Measurements from ENCODE around the gene TRIM54.

The TRIM54 gene, protein sequence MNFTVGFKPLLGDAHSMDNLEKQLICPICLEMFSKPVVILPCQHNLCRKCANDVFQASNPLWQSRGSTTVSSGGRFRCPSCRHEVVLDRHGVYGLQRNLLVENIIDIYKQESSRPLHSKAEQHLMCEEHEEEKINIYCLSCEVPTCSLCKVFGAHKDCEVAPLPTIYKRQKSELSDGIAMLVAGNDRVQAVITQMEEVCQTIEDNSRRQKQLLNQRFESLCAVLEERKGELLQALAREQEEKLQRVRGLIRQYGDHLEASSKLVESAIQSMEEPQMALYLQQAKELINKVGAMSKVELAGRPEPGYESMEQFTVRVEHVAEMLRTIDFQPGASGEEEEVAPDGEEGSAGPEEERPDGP

DNA sequence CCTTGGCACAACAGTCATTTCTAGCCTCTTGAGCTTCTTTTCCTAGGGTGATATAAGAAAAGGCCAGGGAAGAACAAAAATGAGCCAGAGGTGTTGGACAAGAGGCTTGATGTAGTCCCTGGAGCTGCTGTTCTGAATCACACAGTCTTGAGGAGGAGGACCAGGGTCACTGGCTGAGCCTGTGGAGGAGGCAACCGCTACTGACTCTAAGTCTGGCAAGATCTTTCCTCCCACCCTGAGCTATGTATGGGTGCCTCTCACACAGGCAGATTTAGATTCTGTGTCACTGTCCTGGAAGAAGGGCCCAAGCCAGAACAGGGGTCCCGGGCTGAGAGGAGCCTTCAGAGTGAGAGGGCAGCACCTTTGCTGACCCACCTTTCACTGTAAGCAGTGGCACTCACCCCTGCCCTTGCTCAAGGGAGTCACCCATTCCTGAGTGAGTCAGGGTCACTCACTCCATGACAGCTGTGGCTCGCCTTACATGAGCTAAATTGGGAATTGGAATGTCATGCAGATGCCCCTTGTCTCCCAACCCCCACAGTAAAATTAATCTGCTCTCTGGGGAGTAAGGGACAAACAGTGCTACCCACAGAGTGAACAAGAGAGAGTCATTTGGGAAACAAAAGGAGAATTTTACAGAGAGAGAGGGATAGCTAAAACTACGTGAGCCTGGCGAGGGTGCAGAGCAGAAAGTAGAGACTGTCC is at the start of gene TRIM54:
Gene TRIM54, plus strand, starts transcription at position 575 of the 705 bp plus-strand sequence. CDS start 303 bp downstream, outside the sequence.
- no peak for DNase-seq

DNA sequence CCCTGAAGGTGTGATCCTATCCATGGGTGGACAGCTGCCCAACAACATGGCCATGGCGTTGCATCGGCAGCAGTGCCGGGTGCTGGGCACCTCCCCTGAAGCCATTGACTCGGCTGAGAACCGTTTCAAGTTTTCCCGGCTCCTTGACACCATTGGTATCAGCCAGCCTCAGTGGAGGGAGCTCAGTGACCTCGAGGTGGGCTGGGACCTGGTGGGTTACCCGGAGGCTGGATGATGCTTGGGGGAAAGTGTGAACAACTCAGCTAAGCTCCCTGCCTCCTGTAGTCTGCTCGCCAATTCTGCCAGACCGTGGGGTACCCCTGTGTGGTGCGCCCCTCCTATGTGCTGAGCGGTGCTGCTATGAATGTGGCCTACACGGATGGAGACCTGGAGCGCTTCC is 48.9 kb upstream of the TRIM54 start:
- no peak for DNase-seq

DNA sequence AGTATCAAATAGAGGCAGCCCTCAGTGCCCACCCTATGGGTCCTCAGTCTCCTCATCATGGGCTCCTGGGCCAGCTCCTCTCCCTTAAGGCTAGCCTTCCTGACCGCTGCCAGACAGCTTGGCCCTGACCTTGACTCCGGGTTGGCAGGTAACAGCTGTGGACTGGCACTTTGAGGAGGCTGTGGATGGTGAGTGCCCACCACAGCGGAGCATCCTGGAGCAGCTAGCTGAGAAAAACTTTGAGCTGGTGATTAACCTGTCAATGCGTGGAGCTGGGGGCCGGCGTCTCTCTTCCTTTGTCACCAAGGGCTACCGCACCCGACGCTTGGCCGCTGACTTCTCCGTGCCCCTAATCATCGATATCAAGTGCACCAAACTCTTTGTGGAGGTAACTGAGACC is 46.1 kb upstream of the TRIM54 start:
- DNase-seq, result no peak

DNA sequence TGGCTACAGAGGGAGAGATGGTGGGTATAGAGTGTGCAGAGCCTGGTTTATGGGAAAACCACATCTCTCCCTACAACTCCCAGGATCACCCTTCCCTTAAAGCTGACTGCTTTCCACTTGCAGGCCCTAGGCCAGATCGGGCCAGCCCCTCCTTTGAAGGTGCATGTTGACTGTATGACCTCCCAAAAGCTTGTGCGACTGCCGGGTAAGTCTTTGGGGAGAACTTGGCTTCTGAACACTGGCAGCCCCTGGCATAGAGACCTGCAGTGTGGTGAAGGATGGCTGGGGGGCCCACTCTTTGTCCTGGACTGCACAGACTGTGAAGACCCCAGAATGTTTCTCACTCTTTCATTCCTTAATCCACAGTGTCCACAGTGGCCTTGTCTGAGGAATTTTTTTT is 45.6 kb upstream of the TRIM54 start:
- DNase-seq, result no peak

DNA sequence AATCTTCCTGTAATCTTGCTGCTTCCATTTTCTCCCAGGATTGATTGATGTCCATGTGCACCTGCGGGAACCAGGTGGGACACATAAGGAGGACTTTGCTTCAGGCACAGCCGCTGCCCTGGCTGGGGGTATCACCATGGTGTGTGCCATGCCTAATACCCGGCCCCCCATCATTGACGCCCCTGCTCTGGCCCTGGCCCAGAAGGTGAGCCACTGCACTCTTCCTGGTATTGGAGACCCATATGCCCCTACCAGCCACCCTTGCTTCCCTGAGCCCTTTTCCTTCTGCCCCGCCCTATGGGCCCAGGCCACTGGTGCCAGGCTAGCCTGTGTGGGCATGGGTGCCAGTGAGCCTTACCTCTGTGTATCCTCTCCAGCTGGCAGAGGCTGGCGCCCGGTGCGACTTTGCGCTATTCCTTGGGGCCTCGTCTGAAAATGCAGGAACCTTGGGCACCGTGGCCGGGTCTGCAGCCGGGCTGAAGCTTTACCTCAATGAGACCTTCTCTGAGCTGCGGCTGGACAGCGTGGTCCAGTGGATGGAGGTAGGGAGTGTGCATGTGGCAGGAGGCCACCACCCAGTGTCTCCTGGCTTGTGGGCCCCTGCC is 44.8 kb upstream of the TRIM54 start:
- no peak for DNase-seq

DNA sequence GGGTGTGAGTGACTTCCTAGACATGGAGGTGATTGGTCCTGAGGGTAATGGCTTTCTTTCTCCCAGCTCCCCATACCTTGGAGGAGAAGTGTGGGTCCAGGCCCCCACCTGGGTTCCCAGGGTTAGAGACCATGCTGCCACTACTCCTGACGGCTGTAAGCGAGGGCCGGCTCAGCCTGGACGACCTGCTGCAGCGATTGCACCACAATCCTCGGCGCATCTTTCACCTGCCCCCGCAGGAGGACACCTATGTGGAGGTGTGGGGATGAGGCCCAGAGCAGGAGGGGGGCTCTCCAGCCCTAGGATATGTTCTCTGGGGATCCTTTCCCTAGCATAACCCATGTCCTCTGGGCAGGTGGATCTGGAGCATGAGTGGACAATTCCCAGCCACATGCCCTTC is 43.3 kb upstream of the TRIM54 start:
- DNase-seq, result no peak

DNA sequence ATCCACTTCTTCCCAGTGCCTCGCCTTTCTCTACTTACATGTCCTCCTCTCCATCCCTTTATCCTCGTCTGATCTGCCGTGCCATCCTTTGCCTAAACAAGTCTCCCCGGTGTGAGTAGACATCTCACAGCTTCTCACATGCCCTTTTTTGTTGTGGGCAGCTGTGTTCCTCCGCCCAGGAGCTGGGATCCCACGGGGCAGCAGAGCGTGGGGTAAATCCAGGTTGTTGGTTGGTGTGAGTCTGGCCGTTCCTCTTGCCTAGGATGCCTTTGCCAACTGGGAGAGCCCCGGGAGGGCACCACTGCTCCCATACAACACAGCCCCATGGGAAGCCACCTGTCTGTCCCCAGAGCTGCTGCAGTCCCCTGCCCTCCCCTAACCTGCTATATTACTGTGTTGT is 41.8 kb upstream of the TRIM54 start:
- DNase-seq, result no peak

DNA sequence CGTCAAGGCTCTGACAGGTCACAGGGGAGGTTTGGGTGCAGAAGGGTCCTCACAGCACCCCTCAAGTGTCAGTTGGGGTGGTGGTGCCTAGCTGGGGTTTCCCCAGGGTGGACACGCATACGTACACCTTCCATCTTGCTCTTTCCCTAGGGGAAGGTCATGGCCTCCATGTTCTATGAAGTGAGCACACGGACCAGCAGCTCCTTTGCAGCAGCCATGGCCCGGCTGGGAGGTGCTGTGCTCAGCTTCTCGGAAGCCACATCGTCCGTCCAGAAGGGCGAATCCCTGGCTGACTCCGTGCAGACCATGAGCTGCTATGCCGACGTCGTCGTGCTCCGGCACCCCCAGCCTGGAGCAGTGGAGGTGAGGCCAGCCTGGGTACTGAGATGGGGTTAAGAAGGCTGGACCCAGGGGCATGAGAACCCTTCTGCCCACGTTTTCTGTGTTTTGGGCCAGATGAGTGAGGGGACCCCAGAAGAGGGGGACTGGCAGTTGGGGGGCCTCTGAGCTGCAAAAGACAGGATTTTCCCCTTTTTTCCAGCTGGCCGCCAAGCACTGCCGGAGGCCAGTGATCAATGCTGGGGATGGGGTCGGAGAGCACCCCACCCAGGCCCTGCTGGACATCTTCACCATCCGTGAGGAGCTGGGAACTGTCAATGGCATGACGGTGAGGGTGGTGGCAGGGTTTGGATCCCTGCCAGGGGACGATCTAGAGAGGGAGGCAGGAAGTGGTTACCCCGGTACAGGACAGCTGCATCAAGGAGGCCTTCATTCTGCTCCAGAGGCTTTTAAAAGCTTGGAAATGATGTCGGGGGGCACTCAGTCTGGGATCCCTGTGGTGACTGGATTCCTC is 40.2 kb upstream of the TRIM54 start:
- no peak for DNase-seq

DNA sequence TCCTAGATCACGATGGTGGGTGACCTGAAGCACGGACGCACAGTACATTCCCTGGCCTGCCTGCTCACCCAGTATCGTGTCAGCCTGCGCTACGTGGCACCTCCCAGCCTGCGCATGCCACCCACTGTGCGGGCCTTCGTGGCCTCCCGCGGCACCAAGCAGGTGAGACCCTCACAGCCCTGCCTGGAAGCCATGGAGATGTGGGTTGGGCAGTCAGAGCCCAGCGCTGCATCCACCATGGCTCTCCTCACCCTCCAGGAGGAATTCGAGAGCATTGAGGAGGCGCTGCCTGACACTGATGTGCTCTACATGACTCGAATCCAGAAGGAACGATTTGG is 39.6 kb upstream of the TRIM54 start:
- no peak for DNase-seq

DNA sequence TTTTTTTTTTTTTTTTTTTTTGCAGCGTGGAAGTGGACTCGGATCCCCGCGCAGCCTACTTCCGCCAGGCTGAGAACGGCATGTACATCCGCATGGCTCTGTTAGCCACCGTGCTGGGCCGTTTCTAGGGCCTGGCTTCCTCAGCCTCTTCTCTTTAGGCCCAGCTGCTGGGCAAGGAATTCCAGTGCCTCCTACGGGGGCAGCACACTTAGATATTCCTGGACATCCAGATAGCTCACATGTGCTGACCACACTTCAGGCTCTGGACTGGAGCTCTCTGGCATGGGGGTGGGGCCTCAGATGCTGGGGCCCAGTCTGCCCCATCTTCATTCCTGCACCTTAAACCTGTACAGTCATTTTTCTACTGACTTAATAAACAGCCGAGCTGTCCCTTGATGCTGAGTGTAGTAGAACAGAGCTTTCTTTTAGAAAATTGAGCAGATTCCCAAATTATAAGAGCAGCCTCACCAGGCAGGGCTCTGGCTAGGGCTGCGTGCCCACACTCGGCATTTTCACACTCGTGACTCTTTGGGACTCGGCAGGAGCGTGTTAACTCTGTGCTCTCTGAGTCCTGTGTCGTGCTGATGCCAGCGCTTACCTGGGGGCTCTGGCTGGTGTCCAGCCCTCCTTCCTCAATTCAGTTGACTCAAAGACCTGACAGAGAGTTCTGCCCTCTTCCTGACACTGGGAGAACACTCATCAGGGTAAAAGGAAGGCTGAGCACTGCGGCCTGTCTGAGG is 38.7 kb upstream of the TRIM54 start:
- DNase-seq, result no peak

DNA sequence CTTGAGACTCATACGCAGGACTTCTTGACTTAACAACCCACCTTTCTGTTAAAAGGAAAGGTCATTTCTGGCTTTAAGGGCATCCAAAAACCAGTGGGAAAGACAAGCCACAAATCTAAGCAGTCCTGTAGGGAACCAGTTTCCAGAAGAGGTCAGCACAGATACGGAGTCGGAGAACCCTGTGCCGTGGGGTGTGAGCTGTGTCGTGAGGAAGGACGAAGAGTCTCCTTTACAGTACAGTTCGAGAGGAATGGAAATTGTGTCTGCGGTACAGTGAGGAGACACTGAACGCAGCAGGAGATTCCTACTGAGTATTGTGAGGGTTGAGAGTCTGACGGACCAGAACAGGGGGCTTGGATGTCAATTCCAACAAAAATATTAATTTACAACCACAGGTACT is 37.1 kb upstream of the TRIM54 start:
- no peak for DNase-seq

DNA sequence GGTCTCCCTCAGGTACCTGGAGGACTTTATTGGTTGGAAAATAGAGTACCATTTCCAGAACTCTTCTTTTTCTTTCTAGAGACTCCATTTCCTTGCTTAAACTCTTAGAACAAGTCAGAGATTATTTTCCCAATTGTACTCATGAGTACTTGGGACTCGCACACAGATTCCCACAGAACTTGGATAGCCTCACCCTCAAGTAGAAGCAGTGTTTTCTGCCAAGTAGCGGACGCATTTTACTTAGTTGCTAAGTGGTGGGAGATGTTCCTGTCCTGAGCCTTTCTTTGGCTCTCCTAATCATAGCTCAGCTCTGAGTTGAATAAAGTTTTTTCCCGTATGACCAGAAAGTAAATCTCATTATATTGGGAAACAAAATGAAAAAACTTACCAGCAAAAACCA is 36.6 kb upstream of the TRIM54 start:
- no peak for DNase-seq

DNA sequence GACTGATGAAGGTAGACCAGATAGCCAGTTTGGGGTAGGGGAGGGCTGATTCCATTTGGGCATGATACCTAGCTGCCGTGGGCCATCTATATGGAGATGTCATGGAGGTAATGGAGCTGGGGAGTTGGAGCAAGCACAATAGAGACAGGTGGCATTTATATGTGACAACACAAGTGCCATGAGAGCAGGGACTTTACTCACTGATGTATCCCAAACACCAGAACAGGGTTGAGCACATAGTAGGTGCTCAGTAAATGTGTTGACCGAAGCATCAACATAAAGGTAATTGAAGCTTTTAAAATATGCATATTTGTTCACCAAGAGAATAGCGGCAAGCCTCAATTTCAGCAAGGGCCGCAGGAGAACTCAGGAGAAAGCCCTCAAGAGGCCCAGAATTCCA is 34.3 kb upstream of the TRIM54 start:
- no peak for DNase-seq

DNA sequence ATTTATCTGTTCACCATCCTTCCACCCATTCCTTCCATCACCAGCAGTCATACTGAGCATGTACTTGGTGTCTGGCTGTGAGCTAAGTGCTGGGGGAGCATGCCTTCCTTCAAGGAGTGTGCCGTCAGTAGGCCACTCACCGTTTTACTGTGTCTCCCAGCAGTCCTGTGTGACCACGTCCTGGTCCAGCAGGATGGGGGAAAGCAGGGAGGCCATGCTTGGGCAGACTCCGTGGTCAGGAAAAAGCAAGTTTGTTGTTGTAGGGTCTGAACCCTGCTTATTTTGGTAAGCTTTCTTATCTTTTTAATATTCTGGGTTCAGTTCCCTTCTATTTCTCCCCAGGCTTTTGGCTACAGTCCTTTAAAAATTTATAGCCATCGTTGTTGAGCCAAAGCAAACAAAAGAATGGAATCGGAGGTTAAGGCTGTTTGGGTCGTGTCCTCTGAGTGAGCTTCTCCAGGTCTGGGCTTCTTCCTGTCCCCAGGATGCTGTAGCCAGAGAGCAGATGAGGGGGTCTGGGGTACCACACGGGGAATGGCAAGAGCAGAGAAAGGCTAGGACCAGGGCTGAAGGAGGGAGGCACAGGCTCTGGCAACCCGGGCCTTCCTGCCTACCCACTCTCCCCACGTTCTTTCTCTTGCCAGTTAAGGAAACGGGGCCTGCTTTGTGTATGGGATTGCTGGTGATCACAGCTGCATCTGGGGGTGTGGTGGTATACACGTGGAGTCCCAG is 32.9 kb upstream of the TRIM54 start:
- no peak for DNase-seq

DNA sequence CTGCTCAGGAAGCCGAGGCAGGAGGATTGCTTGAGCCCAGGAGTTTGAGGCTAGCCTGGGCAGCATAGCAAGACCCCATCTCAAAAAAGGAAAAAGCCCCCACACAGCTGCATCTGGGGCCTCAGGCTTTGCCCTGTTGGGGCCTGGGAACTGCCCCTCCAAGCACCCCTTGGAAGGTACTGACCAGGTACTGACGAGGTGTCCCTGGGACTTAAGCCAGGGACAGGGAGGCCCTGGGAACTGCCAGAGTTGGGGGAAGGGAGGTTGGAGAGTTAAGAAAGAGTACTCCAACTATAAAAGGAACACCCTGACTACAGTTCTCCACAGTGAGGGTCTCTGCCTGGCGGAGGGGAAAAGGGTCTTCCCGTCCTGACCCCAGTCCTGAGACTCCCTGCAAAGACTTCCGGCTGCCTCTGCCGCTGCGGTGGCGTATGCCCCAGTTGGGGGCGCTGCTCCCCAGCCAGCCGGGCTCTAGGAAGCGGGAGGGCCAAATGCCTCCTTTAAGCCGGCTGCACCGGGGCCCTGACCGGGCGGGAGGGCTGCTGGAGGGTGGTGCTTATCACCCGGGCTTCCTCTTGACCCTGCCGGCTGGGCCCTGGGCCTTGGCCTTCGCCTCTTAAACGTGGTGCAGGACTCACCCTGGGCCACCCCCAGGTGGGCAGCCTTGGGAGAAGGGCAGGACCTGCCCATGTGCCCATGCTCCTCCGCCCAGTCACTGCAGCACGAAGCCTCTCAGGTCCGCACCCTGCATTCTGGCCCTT is 32.2 kb upstream of the TRIM54 start:
- no peak for DNase-seq

DNA sequence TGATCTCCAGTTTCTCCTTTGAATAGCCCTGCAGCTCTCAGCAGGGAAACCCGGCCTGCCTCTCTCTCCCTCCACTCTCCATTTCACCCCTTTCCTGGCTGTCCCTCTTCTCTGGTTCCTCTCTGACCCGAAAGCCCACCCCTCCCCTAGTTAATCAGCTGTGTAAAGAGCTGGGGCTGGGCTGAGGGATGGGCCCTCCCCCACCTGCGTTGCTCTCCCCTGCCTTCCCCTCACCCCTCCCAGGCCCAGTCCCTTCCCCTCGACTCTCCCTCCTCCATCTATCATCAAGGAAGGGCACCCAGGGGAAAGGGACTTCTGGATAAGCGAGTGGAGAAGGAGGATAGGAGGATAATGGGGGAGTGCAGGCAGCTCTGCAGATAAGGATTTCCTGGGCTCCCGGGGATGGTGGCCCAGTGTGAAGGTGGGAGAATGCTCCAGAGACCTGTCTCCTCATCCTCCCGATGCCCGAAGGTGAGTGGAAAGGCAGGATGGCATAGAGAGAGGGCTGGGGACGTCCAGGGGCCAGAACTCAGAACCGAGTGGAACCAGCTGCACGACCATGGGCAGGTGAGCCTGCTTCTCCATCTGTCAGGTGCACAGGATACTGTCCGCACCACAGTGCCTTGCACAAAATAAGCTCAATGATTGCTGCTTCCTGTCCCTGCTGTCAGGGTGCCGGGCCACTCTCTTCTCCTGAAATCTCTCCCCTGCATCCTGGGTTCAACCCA is 31.4 kb upstream of the TRIM54 start:
- DNase-seq, result no peak

DNA sequence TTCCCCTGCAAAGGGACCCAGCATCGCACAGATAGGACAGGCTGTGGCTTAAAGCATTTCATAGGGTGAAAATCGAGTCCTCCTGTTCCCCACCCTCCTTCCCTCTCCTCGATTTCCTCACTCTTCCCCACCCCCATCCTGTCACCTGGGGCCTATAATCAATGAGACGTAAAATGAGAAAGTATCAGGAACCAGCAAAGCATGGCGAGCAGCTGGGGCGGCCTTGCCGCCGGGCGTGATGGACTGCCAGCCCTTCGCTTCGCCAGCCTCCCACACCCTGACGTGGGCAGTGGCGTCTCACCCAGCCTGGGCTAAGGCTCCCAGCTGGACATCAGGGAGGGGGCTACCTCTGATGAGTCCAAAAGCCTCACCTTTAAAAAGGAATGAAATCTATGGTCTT is 30.5 kb upstream of the TRIM54 start:
- DNase-seq, result no peak

DNA sequence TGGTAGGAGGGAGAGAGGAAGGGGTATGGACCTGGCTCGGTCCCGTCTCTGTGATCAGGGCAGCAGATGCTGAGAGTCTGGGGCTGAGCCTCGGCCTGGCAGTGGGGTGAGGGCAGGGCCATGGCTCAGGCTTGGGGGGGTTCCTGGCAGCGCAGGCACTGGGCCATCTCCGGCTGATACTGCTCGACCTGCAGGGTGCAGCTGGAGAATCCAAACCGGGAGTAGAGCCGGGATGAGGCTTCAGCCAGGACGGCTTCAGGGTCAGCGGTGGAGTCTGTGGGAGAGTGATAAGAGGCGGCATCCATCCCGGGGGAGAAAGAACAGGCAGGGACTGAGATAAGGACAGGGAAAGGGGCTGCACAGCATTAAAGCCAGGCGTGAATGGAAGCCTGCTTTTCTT is 27.0 kb upstream of the TRIM54 start:
- no peak for DNase-seq

DNA sequence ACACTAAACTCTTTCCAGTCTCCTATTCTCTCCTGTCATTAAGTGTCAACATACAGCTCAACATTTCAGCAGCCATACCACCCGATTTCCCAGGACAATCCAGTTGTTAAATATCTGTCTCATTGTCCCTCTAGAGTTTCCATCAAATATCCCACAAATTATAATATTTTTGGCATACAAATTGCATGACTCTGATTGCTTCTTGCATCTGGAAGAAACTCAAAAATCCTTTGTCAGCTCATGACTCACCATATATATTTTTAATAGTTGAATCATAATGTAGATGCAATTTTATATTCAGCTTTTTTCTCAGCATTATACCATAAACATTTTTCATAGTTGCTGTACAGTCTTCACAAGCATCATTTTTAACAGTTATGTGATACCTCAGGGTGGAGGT is 26.6 kb upstream of the TRIM54 start:
- DNase-seq, result no peak

DNA sequence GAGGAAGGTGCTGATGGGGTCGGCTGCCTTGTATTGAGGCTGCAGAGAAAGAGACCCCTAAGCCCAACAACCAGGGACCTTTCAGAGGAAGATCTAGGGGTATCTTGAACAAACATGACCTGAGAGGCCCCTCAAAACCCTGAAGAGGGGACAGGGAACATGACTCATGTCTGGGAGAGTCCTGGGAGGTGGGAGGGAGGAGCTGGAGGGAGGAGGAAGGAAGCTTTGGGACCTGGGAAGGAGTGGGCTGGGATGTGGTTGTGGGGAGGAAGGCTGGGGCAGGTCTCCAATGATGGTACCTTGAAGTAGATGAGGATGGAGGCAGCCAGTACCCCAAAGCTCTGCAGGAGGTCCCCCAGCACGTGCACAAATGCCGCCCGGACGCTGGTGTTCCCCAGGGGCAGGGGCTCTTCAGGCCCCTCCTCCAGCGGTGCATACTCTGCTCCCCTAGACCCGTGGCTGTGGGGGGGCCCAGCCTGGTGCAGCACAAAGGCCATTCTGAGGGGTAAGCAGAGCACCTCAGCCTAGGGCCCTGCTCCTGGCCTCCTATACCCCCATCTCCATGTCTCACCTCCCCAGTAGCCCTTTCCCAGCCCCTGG is 25.3 kb upstream of the TRIM54 start:
- no peak for DNase-seq
